Stimulated activated CD4-positive, alpha-beta T cell treated with anti-CD3 and anti-CD28 coated beads, Interleukin-12 subunit alpha, Interleukin-12 subunit beta, amount 100 ng/mL, for 4 hours (primary cell): ENCODE data around the gene PTS.
"Not testable (repeated sequence)": the region's sequence is repeated elsewhere in the genome, so short reads cannot be mapped to it uniquely, and the experiment has no call there.

Source experiments
- DNase-seq: peaks from one replicate; pipeline ENCODE4 v3.0.0-alpha.2; 2020

Gene PTS

DNA sequence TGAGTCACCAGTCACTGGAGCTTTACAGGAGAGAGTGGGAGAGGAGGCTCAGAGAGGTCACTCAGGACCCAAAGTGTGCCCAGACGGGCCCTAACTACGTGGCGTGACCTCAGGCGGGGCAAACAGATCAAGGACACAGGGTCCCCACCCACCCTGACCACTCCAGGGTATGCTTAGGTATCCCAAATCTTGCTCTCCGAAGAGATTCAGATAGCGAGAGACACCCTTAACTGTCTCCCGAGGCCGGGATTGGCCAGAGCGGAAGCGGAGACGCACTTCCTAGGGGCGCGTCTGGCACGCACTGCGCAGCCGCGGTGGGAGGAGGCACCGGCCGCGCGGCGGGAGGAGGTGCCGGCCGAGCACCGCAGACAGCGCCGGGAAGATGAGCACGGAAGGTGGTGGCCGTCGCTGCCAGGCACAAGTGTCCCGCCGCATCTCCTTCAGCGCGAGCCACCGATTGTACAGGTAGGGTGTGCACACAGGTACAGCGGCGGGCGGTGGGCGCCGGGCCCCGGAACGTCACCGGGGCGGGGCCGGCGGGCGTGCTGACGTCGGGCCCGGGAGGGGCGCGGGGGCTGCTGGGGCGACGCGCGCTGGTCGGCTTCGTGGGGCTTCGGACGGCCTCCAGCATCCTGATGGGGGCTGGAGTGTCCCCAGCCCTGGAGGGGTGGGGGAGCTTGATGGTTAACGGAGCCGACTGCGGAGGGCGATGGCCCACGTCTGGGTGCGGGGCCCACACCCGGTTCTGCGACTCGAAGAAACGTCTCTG lies at the start of gene PTS:
Gene PTS, plus strand, starts transcription at position 367 of the 769 bp plus-strand sequence. Its CDS starts 16 bp downstream, at position 383.
- DNase-seq: peak; percentile 78

DNA sequence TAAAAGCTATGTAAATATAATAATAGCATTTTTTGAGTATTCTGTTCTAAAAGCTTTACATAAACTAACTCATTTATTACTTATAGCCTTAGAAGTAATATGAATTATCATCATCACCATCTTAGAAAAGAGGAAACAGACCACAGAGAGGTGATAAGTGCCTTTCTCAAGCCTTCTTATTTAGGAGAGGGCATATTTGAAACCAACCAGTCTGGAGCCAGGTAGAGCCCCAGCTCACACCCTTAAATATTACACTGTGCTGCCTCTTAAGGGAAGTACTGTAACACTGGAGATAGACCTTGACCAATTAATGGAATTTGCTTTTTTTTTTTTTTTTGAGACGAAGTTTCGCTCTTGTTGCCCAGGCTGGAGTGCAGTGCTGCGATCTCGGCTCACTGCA lies 48.6 kb upstream of the PTS start:
- no peak for DNase-seq

DNA sequence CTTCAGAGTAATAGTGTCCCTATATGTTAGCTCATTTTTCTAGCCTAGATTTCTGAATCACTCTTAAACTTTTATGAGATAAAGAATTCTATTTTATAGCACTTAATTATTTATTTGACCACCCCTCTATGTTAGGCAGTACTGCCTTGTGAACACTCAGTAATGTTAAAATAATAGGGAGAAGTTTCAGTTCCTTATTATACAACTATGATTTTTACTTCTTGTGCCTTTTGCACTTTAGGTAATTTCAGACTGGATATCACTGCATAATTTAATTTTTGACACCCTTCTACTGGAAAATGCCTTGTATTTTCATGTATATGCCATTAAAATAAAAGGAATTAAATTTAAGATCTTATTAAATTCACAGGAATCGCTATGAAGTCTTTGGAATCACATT lies 47.8 kb upstream of the PTS start:
- DNase-seq: no peak

DNA sequence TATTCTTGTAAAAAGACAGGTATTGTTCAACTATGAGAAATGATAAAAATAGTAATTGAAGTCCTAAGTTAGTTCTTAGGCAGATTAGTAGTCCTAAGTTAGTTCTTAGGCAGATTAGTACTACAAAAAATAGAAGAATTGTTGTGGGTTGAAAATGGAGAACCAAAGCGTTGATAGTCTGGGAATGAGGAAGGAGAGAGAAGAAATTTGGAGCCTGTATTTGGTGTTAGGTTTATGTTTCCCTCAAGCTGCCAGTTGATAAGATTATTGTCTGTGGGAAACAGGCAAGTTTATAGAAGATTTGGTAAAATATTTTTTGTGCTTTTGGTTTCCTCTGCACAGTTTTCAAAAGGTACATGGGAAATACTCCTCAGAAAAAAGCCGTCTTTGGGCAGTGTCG lies 47.3 kb upstream of the PTS start:
- DNase-seq: no peak

DNA sequence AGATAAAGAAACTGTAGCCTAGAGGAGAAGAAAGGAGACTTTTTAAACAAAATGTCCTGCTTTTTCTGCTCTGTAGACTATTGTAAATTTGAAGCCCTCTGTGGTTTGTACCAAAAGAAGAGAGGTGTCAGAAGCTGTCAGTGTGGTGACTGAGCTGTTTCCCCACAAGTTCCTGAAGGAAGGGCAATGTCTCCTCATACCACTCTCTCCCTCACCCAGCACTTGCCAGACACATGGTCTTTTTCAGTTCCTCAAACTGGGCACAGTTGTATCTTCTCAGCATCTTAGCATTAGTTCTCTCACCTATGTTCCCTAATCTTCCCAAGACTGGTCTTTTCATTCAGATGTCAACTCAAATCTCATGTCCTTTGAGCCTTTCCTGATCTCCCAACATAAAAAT lies 46.6 kb upstream of the PTS start:
- DNase-seq: no peak

DNA sequence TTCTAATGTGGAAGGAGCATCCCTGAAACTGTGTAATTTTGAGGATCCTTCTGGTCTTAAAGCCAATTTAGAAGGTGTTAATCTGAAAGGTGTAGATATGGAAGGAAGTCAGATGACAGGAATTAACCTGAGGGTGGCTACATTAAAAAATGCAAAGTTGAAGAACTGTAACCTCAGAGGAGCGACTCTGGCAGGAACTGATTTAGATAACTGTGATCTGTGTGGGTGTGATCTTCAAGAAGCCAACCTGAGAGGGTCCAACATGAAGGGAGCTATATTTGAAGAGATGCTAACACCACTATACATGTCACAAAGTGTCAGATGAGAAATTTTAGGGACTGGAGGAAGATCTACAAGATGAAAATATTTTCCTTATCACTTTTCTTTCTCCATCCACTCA lies 43.4 kb upstream of the PTS start:
- no peak for DNase-seq

DNA sequence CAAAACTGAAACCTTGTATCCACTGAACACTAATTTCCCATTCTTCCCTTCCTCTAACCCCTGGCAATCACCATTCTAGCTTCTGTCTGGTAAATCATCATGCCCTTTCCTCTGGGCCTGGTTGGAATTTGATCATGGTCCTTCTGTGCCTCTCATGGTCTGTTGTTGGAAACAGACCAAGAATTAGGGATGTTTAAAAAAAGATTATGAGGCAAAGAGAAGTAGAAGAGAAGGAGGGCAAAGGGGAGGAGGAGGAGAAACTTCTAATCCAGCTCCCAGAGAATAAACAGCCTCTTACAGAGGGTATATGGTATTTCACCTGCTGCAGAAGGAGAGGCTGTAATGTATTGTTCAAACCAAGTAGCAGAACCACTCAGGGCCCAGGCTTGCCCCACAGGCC lies 40.3 kb upstream of the PTS start:
- DNase-seq: no peak

DNA sequence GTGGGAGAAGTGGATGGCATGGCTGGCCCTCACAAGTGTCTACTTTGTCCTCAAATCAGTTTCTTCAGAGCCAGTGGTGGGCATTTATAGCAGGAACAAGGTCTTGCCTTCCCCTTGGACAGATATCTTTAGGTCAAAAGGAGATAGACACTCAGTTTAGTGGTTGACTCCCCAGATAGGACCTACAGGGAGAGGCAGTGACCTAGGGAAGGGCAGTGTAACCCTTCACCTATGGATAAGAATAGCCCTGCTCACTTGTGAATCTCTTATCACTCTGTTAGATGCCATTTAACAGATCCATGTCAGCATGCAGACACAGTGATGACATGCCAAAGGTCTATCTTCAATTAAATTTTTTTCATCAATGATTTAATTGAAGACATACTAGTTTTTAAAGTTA lies 39.9 kb upstream of the PTS start:
- no peak for DNase-seq

DNA sequence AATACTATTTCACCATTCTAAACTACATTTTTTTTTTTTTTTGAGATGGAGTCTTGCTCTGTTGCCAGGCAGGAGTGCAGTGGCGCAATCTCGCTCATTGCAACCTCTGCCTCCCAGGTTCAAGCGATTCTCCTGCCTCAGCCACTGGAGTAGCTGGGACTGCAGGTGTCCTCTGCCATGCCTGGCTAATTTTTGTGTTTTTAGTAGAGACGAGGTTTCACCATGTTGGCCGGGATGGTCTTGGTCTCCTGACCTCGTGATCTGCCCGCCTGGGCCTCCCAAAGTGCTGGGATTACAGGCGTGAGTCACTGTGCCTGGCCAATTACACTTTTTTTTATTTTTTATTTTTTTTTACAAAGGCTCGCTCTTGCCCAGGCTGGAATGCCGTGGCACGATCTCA lies 31.1 kb upstream of the PTS start:
- DNase-seq: not testable (repeated sequence)

DNA sequence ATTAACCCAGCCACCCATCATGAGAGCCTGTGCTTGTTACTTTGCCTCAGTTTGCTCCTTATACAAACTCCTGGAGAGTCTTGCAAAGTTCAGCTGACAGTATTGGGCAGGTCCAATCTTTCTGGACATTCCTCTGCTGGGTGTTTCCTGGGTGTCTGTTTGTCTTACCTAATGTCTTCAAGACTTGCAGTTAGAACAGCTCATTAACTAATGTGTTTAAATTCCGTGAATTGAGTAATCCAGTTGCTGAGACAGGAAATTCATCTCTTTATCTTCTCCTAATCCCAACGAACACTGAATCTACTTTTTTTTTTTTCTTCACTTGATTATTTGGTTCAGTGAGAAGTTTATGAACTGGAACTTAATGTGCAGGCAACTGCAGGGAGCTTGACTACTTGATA lies 30.3 kb upstream of the PTS start:
- no peak for DNase-seq

DNA sequence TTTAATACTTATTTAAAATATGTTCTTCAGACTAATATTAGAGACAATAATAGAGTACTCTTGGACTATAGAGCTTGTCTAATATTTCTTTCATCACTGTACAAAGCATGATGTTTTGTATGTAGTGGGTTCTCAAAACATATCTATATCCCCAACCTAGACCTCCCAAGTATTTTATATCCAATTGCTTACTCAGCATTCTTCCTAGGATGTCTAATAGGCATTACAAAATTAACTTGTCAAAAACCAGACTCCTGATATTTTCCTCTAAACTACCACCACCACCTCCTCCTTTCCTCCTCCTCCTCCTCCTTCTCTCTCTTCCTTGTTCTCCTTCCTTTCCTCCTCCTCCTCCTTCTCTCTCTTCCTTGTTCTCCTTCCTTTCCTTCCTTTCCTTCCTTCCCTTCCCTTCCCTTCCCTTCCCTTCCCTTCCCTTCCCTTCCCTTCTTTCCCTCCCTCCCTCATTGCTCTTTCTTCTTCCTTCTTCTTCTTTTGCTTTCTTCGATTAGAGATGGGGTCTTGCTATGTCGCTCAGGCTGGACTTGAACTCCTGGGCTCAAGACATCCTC lies 29.6 kb upstream of the PTS start:
- no peak for DNase-seq

DNA sequence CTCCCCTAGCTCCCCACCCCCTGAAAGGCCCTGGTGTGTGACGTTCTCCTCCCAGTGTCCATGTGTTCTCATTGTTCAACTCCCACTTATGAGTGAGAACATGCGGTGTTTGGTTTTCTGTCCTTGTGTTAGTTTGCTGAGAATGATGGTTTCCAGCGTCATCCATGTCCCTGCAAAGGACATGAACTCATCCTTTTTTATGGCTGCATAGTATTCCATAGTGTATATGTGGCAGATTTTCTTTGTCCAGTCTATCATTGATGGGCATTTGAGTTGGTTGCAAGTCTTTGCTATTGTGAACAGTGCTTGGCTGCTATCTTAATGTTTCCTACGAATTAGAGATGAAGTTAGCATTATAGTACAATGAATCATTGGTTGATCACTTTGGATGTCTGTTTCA lies 27.1 kb upstream of the PTS start:
- not testable (repeated sequence) for DNase-seq

DNA sequence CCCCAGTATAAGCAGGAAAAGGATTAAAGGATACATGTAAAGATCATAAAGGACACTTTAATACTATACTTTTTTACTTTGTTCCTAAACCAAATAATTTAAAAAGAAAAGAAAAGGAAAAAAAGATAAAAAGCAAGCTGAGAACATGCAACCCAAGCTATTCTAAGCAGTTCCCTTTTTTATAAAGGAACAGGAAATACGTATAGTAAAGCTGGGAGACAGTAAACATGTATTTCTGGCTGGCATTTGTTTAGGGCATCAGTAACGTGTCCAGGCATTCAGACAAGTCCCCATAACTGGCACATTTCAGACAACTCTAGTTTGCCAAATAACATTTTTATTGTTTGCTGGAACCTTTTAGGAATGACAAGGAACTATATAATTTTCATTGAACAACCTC lies 26.0 kb upstream of the PTS start:
- no peak for DNase-seq

DNA sequence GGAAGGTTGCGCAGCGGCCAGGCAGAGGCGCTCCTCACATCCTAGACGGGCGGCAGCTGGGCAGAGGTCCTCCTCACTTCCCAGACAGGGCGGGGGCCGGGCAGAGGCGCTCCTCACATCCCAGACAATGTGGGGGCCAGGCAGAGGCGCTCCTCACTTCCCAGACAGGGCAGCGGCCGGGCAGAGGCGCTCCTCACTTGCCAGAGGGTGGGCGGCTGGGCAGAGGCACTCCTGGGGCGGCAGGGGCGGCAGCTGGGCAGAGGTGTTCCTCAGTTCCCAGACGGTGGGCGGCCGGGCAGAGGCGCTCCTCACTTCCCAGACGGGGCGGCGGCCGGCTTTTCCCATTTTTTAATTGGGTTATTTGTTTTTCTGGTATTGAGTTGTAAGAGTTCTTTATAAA lies 20.2 kb upstream of the PTS start:
- DNase-seq: no peak

DNA sequence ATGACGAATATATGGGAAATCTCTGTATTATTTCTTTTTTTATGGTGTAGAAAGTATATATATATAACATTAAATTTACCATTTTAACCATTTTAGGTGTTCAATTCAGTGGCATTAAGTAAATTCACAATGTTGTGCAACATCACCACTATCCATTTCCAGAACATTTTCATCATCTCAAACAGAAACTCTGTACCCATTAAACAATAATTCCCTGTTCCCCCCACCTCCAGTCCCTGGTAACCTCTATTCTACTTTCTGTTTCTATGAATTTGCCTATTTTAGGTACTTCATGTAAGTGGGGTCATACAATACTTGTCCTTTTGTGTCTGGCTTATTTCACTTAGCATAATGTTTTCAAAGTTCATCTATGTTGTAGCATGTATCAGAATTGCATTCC lies 15.3 kb upstream of the PTS start:
- no peak for DNase-seq

DNA sequence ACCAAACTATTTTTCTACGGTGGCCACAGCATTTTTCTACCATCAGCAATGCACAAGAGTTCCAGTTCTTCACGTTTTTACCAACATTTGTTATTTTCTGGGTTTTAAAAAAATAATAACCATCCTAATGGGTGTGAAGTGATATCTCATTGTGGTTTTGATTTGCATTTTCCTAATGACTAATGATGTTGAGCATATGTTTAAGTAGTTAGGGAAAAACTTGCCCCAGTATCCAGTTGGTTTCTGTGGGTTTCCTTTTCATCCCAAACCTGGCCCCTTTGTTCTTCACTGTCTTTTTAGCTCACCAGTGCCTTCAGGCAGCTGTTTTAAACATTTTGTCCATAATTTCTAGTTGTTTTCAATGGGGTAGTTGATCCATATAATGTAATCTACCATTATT lies 14.7 kb upstream of the PTS start:
- DNase-seq: no peak

DNA sequence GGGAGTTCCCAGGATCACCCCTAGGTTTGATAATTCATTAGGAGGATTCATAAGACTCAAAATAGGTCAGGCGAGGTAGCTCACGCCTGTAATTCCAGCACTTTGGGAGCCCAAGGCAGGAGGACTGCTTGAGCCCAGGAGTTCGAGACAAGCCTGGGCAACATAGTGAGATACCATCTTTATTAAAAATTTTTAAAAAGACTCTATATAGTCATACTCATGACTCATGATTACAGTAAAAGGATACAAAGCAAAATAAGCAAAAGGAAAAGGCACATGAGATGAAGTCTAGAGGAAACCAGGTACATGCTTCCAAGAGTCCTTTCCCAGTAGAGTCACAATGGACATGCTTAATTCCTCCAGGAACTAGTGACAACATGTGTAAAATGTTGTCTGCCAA lies 13.9 kb upstream of the PTS start:
- no peak for DNase-seq

DNA sequence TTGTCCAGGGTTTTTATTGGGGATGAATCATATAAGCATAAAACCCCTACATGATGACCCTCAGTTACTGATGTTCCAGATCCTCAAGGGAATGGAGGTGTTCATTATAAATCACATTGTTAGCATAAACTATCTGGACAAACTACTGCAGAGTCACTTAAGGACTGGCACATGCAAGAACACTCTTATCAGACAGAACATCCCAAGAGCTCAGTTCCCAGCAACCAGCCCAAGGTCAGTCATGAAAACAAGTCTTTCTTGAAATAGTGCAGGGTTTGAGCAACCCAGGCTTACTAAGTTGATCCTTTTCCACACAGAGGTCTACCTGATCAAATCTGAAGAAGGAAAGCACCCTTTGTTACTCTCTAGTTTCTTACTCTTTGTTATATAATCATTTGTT lies 13.5 kb upstream of the PTS start:
- DNase-seq: no peak

DNA sequence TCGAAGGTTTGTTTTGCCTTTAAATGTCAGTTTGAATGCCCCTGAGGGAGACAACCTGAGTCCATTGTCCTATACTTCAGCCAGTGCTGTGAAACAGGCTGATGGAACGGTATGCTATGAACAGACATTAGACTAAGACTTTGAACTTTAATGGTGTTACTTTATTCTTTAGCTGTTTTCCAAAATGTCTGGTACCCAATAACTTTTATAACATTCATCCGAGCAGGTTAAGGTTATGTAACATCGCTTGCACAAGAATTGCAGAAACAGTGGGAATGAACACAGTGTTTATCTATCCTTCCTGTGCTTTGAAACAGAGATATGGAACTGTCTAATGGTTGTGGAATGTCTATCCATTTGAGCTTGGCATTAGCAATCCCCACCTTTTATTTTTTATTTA lies 12.5 kb upstream of the PTS start:
- no peak for DNase-seq

DNA sequence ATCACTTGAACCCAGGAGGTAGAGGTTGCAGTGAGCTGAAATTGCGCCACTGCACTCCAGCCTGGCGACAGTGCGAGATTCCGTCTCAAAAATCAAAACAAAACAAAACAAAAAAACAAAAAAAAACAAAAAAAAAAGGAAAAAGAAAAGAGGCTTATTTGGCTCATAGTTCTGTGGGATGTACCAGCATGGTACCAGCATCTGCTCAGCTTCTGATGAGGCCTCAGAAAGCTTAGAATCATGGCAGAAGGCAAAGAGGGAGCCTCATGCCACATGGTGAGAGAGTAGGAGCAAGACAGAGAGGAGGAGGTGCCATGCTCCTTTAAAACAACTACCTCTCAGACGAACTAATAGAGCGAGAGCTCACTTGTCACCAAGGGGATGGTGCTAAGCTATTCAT lies 10.6 kb upstream of the PTS start:
- no peak for DNase-seq

DNA sequence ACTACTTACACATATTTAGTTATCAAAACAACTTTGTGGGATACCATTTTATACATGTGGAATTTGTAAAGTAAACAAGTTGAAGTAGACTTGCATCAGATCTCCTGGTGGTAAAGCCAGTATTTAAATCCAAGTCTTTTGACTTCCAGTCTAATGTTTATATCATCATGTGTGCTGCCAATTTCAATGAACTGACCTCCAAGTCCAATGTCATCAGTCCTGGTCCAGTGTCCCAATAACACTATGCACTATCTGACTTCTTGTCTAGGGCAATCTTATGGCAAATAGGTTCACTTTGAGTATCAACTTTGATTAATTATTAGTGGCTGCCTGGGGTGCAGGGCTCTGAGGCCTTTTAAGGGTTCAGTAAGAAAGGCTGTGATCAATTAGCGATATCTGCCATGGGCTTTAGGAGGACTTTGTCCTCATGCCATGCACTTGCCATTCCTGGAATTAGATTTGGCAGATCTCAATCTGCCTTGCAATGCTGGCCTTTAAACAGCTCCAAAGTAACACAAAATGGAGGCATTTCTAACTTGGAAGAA lies 9.6 kb upstream of the PTS start:
- DNase-seq: no peak

DNA sequence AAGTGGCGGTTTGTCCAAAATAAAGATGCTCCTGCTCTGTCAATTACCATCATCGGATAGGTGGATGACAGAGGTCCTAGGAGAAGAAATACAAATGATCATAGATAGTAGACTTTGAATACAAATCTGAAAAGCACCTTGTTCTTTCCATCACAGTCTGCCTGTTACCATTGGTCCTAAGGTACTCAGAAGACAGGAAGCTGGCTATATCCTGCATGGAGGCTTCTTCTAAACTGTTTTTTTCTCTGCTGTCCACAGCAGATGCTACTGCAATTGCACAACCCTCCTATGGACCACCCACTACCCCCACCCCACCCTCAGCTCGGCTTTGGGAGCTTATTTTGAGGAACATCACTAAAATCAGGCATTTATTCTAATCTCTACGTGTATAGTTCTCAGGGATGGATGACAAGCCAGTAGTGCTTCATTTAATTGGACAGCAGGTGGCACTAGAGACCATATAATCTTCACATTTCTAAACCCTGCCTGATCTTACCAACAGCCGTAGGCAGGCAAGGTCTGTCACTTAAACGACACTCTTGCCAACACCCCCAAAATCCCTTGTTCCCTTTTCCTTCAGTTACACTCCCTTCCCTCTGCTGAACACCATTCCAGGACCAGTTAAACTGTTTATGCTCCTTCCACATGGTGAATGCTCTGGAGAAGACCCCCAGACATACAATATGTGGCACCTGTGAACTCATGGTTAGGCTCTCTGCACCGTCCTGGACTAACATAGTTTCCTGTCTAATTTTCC lies 6.6 kb upstream of the PTS start:
- DNase-seq: peak; percentile 8

DNA sequence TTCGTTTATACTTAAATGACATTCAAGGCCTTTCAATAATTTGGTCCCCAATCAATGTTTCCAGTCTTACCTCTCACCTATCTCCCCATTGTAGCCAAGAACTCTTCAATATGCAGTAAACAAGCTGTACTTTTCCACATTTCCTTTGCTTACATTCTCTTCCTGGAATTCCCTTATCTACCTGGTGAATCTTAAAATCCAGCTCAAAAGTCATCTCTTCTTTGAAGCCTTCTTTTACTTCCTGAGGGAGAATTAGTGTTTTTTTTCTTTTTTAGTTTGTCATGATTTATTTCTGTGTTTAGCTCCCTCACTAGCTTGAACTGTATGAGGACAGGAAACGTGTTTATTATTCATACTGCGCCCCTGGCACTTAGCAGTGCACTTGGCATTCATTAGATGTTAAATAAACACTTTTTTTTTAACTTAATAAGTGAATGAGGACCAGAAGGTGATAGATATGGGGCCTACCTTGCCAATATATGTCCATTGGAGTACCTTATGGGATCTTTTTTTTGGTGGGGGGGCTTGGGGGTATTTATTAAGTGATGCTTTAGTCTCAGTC lies 4.9 kb upstream of the PTS start:
- DNase-seq: no peak

DNA sequence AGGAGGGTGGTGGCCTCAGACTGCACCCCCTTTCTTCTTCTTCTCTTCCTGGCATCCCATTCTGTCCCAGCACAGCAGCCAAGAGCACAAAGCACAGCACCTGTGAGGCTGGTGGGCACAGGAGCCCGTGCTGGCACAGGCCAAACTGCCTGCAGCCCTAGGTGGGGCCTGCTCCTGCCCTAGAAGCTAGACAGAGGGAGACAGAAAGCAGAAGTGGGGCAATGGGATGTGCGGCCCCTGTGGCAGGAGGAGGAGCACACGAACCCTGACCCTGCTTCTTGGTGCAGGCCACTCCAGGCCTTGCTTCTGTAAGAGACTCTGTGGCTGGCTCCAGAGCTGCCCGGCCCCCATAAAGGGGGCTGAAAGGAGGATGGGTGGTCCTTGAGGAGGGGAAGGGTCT lies 3.9 kb upstream of the PTS start:
- DNase-seq: no peak
